ENCODE results near the gene MPC1.
"Not testable (repeated sequence)": the region's sequence is repeated elsewhere in the genome, so short reads cannot be mapped to it uniquely, and the experiment has no call there.

Gene MPC1

GRCh38 chr6:166405386-166405785, 22.6 kb upstream of the MPC1 start:
- DNase-seq, result no peak

GRCh38 chr6:166402582-166403277, 20.0 kb upstream of the MPC1 start:
- DNase-seq, result no peak

DNA sequence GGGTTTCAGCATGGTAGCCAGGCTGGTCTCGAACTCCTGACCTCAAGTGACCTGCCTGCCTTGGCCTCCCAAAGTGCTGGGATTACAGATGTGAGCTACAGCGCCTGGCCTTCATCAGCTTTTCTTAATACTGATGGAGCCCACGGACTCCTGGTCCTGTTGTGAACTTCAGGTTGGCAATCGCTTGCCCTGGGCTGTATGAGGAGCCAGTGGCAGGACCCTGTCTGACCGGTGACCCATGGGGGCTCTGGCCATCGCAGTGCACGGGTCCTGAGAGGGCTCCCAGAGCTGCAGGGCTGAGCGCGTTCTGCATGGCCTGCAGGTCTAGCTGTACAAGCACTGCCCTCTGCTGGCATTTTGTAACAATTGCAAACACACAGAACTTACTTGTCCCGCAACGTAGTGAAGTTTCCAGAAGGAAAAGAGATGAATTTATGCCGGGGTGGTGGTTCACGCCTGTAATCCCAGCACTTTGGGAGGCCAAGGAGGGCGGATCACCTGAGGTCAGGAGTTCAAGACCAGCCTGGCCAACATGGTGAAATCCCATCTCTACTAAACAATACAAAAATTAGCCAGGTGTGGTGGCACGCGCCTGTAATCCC, 18.0 kb upstream of the MPC1 start:
- peak; percentile 78 for DNase-seq

DNA sequence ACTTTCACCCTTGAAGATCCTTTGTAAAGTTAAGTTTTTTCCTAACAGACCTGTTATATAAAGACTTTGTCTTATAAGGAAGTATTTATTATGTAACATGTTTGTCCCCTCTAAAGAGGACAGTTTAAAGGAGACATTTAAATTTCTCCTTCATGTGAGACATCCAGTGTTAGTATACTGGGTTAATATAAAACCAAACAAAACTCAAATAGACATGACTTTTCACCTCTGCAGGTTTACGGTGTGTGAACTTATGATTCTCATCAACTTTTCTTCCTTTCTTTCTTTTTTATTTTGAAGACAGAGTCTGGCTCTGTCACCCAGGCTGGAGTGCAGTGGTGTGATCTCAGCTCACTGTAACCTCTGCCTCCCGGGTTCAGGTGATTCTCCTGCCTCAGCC, 17.4 kb upstream of the MPC1 start:
- no peak for DNase-seq

GRCh38 chr6:166398348-166398747, 15.6 kb upstream of the MPC1 start:
- no peak for DNase-seq

DNA sequence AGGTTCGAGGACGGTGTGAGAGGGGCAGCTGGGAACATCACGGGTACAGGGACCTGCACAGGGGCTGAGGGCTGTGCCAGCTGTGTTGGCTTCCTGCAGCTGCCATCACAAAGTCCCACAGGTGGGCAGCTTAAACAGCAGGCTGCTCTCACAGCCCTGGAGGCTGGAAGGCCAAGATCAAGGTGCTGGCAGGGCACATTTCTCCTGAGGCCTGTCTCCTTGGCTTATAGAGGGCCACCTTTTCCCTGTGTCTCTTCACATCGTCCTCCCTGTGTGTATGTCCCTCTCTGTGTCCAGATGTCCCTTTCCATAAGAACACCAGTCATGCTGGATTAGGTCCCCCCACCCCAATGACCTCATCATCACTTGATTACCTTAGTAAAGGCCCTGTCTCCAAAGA, 15.1 kb upstream of the MPC1 start:
- no peak for DNase-seq

GRCh38 chr6:166395778-166396177, 13.0 kb upstream of the MPC1 start:
- DNase-seq, result no peak

- DNase-seq, result no peak
Observed at GRCh38 chr6:166395351-166395750, 12.6 kb upstream of the MPC1 start.

- no peak for DNase-seq
Observed at GRCh38 chr6:166394036-166394892, 11.5 kb upstream of the MPC1 start.

GRCh38 chr6:166393535-166393823, 10.7 kb upstream of the MPC1 start:
- no peak for DNase-seq

- DNase-seq, result not testable (repeated sequence)
Observed at GRCh38 chr6:166392755-166393534, 10.2 kb upstream of the MPC1 start.

DNA sequence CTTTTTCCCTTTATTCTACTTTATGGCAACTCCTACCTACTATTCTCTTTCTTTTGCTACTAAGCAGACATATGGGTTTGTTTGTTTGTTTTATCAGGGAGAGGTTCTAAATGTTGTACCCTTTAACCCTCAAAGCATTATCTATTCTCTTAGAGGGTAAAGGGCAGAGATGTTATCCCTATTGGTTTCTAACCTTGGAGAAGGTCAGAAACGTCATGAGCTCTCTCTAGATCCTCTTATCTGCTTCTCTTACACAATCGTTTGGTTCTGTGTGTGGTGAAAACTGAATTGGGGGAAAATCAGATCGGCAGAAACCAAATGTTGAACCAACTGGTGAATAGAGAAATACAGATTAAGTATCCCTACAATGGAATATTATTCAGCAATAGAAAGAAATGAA, 6.4 kb upstream of the MPC1 start:
- no peak for DNase-seq

DNA sequence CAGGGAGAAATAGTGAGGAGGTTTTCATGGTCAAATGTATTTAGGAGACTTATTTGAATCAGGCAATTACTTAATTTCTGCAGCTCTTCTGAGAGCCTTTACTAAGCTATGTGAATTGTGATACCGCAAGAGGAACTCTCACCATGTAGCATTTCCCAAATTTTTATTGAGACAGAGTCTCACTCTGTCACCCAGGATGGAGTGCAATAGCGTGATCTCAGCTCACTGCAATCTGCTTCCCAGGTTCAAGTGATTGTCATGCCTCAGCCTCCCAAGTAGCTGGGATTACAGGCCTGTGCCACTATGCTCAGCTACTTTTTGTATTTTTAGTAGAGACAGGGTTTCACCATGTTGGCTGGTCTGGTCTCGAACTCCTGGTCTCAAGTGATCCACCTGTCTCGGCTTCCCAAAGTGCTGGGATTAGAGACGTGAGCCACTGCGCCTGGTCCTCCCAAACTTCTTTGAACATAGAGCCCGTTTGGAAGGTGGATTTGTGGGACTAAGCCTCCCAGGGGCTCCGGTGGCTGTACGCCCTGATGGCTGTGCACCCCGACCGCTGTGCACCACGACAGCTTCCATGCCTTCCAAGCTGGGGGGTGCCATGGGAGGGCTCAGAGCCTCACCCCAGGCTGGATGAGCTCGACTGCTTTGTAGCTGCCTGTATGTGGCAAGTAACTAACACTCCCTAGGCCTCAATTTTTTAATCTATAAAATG, 5.7 kb upstream of the MPC1 start:
- no peak for DNase-seq

GRCh38 chr6:166387642-166388289, 5.0 kb upstream of the MPC1 start:
- DNase-seq, result no peak

- DNase-seq, result not testable (repeated sequence)
Observed at GRCh38 chr6:166387098-166387497, 4.4 kb upstream of the MPC1 start.

- no peak for DNase-seq
Observed at GRCh38 chr6:166386111-166386510, 3.4 kb upstream of the MPC1 start.

- DNase-seq, result peak; percentile 80
Observed at GRCh38 chr6:166383802-166384363, 1.1 kb upstream of the MPC1 start.

DNA sequence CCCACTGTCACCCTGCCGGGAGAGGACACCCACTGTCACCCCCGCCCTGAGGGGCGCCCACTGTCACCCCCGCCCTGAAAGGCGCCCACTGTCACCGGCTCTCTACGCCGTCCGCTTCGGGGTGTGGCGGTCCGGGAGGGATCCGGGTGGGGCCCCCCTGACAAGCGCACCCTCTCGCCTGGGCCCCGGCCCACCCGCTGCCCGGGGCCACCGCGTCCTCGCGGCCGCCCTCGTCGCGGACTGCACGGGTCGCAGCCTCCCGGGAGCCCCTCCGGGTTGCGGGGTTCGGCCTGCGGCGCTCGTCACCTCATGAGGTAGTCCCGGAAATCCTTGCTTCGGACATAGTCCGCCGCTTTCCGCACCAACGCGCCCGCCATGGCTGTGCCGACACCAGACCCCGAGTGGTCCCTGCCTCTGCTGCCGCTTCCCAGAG, 224 bp downstream of the MPC1 start:
- DNase-seq, result no peak

DNA sequence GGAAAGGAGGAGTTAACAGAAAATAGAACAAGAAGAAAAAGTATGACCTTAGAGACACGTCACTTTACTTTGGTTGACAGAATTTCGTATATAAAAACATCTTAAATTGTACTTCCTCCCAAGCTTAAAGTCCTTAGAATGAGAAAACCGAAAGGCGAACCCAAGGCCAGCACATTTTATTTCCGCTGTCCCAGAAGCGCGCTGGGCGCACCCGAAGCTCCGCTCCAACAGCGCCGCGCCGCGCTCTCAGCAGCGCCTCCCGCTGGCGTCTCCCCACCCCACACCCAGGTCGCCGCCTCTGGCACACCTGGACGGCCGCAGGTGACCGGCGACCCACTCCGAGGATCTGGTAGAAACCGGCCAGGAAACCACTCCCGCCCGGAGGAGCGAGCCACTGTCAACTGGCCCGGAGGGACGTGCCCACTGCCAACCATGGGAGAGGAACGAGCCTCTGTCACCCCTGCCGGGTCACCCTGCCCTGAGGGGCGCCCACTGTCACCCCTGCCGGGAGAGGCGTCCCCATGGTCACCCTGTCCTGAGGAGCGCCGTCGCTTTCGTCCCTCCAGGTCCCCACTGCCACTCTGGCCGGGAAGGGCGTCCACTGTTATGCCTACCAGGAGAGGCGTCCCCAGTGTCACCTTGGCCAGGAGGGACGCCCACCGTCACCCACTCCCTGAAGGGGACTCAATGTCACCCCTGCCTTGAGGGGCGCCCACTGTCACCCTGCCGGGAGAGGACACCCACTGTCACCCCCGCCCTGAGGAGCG, 824 bp downstream of the MPC1 start:
- DNase-seq, result peak; percentile 94

GRCh38 chr6:166381381-166381732, 1.4 kb downstream of the MPC1 start:
- peak; percentile 53 for DNase-seq

GRCh38 chr6:166379800-166380199, 2.9 kb downstream of the MPC1 start:
- no peak for DNase-seq

Measured in DMS53 (cell line).